Choroid plexus epithelial cell (primary cell): ENCODE results near the gene EPB41L2.

Experiments
- DNase-seq: peaks from one replicate; pipeline ENCODE4 v3.0.0-alpha.2; 2010; ENCODE audit warnings: low read depth
- H3K4me3 ChIP-seq: 2 replicates; pipeline ENCODE4 v1.5.1; 2011; ENCODE audit warnings: low read depth, mild to moderate bottlenecking, control low read depth, low read length, moderate library complexity
- TF ChIP-seq, protein P1 (sequence below): conservative IDR thresholded peaks from 2 replicates; pipeline ENCODE4 v1.5.1; 2011; ENCODE audit warnings: low read depth, mild to moderate bottlenecking, control low read depth, inconsistent platforms, low read length, moderate library complexity

Gene EPB41L2

DNA sequence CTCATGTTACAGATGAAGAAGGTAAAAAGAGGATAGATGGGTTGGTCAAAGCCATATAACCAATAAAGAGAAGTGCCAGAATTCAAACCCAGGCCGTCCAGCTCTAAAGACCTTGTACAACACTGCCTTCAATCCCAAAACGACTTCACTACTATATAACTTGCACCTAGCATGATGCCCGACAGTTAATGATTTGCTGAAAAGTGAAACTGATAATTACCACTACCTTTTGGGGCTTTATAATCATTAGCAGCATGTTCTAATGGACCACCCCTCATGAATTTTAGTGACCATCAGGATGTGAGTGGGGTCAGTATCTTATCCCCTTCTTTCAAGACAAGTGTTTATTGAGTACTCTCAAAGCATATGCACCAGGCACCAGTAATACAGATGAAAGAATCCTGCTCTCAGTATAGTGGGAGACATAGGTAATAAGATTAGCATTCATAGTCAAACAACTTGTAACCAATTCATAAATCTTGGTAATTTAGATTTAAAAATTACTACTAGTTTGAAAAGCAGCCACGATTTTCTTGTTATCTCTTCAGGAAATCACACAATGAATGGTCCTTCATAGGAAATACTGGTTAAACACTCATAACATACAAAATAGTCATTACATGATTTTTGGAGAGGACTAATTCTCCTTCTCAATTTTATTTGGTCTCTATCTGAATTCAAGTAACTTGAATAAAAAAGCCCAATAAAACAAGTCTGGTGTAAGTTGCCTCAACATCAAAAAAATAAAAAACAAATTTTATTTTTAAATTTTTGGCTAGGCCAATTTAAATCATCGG lies 98.0 kb downstream of the EPB41L2 start:
- no peak for DNase-seq
- H3K4me3 ChIP-seq = no peak overlapping the region
- TF ChIP-seq, protein P1, sequence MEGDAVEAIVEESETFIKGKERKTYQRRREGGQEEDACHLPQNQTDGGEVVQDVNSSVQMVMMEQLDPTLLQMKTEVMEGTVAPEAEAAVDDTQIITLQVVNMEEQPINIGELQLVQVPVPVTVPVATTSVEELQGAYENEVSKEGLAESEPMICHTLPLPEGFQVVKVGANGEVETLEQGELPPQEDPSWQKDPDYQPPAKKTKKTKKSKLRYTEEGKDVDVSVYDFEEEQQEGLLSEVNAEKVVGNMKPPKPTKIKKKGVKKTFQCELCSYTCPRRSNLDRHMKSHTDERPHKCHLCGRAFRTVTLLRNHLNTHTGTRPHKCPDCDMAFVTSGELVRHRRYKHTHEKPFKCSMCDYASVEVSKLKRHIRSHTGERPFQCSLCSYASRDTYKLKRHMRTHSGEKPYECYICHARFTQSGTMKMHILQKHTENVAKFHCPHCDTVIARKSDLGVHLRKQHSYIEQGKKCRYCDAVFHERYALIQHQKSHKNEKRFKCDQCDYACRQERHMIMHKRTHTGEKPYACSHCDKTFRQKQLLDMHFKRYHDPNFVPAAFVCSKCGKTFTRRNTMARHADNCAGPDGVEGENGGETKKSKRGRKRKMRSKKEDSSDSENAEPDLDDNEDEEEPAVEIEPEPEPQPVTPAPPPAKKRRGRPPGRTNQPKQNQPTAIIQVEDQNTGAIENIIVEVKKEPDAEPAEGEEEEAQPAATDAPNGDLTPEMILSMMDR = no peak

DNA sequence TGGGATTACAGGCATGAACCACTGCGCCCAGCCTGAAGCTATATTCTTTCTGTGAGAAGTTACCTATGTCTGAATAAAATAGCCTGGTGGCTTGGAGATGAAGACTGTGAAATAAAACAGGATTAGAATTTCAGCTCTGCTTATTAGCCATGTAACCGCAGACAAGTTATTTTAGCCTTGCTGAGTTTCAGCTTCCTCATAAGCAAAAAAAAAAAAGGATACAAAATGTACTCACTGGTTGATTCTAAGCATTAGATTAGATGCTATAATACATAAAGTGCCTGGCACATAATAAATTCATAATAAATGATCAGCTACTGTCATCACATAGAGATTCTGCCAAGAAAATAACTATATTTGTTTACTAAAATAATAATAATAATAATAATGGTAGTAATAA lies 98.8 kb downstream of the EPB41L2 start:
- TF ChIP-seq, protein P1 = no peak
- no peak overlapping the region for H3K4me3 ChIP-seq
- no peak for DNase-seq

DNA sequence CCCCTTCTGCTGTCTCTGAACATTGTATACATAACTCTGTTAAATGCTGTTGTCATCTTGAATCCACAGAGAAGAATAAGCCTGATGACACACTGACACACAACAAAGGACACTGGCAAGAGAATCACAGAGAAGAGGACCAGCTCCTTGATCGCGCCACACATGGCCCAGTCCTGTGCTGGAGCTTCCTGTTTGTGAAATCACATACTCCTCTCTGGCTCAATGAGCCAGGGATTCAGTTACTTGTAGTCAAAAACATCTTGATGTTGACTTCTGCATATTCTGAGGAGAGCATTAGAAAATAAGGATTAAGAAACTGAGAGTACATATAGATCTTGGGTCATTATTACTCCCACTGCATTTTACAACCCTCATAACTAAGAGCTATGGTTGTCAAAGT lies 100.1 kb downstream of the EPB41L2 start:
- TF ChIP-seq, protein P1 = no peak
- no peak for DNase-seq
- H3K4me3 ChIP-seq = no peak overlapping the region

DNA sequence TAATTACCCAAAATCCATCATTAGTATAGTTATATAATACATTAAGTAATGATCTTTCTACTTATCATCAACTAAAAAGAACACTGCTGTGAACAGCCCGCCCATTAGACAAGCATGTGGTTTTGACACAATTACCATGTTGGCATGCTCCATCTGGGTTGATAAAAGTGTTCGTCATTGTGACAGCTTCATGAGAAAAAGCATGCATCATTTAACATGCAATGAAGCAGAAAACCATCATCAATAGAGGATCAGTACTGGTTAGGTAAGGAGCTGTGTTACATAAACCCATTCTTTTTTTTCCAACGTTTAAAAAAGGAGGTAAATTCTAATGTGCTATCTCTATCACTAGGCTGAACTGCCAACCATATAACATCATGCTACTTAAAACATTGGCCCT lies 101.9 kb downstream of the EPB41L2 start:
- H3K4me3 ChIP-seq = no peak overlapping the region
- DNase-seq = no peak
- TF ChIP-seq, protein P1 = no peak

DNA sequence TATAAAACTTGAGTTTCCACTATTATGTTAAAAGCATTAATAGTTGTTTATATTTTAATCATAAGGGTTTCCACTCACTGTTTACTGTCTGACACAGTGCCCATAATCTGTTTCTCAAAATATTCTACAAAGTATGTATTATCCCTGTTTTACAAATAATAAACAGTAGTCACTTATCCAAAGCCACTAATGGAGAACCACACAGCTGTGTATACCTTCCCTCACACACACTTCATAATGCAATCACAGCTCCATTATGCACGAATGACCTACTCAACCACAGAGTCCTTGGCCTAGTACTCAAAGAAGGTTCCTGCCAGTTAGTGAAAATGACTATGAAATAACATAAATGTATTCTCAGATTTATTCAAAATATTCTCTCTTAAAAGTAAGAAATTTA lies 103.1 kb downstream of the EPB41L2 start:
- H3K4me3 ChIP-seq = no peak overlapping the region
- TF ChIP-seq, protein P1 = no peak
- DNase-seq = no peak

DNA sequence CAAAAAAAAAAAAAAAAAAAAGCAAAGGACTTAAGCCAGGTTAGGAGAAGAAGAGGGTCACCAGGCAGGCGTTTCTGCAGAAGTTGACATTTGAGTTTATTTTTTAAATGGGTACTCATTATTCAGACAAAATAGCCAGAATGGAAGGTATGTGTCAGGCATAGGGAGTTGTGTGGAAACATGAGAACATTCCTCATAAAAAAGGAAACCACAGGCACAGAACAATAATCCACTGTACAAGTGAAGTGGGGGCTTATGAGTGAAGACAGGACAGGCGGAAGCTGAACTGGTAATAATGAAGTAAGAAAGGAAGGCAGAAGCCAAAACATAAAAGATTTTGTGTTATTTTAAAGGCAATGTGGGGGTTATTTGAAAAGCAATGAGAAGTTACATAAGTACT lies 104.6 kb downstream of the EPB41L2 start:
- TF ChIP-seq, protein P1 = no peak
- no peak overlapping the region for H3K4me3 ChIP-seq
- DNase-seq = peak; percentile 65

DNA sequence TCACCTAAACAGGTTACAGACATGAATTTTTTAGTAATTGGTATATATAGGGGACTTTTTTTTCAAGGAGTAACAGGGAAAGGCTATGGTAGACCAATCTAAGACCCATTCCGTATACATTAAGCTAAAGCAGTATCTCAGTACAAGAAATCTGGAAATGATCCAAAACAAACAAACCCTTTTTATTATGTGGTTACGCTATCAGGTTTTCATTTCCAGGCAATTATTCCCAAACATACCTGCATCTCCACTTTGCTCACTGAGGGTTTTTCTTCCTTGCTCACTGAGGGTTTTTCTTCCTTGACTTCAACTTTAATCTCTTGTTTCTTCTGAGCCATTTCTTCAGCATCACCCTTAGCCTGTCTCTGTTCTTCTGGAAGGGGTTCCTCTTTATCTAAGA lies 107.3 kb downstream of the EPB41L2 start:
- H3K4me3 ChIP-seq = no peak overlapping the region
- no peak for DNase-seq
- TF ChIP-seq, protein P1 = no peak
